GM19043 (cell line): ENCODE data around the gene DTX1.
"Not testable (repeated sequence)": the region's sequence is repeated elsewhere in the genome, so short reads cannot be mapped to it uniquely, and the experiment has no call there.

ENCODE experiments used
- ATAC-seq: cut with Tn5 transposase; IDR thresholded peaks from one replicate; pipeline ENCODE4 v1.9.1; 2021; ENCODE audit warnings: low read depth; ENCODE audit not compliant: unreplicated experiment

The DTX1 gene

DNA sequence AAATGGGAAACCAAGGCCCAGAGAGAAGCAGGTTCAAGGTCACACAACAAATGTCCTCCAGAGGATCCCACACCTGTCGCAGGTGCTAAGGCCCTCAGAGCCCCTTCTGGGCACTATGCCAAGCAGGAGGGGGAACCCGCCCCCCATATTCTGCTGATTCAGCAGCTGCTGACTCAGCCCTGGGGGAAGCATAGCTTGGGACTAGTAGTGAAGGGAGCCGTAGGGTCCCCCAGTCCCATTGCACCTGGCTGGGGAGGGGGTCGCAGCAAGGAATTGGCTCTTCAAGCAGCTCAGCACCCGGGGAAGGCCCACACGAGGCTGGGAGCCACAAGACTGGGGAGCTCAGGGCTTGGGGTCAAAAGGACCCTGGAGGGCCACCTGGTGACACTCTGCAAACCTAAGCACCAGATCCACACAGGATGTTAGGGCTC lies 78.0 kb downstream of the DTX1 start:
- ATAC-seq = no peak

DNA sequence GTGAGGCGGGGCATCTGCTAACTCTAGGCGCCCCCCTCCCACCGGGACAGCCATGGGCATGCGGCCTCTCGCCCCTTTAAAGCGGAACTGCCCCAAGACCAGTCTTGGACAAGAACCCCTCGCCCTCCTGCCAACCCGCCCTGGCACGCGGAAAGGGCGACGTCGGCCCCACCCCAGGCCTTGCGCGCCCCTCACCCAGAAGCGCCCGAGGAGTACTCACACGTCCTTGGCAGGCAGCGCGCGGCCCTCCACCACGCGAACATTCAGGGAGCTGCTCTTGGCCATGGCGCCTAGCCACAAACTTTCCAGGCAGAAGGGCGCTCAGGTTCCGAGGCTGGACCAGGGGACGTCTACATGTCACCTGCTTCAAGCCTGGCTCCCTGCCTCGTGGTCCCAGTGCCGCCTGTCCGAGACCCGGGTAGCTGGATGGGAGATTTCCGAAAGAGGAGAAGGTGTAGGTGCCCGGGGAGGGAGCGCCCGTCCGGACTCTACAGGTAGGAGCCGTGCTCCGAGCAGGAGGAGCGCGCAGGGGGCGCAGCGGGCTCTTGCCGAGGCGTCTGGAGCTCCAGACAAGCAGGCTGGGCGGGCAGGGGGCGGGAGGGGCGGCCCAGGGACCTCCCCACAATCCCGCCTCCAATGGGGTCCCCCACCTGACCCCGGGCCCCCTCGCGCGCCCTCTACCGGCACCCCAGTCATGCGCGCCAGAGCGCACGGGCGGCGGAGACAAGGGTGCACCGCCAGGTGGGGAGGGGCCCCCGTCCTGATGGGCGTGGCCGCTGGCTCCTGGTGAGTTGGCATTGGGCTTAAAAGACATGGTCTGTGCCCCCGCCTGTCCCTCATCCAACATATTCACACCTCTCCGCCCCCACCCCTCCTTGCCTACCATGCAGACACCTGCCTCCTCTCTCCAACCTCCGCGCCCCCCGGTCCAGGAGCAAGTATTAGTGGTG lies 78.9 kb downstream of the DTX1 start, which contains the start of gene RASAL1:
RASAL1 (minus strand) TSS at position 584 of the 950 bp plus-strand sequence; CDS start at position 285, 299 bp downstream.
- no peak for ATAC-seq

DNA sequence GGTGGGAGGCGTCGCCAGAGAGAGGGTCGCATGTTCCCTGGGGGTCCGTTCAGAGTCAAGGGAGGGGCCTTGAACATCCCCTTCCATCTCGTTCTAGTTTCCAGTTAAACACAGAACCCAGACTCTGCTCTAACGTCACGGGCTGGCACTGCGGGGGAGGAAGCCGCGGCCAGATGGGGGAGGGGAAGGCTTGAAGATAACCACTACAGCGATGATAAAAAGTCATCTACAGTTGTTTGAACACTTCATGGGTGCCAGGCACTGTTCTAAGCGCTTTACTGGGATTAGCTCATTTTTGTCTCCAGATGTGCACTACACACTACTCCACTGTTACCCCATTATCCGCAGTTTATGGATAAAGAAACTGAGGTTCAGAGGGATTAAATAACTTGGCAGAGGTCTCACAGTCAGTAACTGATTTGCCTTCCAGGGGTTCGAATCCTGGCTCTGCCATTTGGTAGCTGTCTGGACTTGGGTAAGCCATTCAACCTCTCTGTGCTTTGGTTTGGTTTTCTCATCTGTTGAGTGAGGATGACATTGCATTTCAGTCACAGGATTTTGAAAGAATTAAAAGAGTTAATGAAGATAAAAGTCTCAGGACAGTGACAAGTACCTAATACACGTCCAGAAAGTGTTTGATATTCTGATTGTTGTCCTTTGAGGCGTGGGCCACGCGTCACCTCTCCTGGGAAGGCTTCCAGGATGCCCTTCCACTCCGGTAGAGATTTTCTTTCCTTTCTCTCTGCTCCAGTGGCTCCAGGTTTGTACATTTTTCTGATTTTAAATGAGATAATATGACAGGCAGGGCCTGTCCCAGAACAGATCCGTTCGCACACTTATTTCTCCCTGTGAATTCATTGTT lies 79.8 kb downstream of the DTX1 start:
- no peak for ATAC-seq

DNA sequence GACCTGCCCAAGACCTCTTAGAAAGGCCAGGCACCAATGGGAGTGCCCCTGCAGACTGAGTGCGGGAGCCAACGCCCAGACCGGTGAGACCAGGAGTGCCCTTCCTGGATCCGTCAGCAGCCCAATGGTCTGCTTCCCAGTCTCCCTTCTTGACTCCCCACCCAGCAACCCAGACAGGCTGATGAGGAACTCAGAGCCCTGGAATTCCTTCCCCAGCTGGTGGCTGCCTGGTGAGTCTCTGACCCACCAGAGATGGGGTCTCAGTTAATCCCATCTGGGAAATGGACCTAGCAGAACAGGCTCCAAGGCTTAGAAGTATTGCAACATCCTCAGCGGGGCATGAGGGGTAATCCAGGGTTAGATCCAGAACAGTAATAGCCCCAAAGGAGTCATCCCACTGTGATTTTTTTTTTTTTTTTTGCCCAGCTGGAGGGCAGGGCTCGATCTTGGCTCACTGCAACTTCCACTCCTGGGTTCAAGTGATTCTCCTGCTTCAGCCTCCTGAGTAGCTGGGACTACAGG lies 80.5 kb downstream of the DTX1 start:
- ATAC-seq = no peak

DNA sequence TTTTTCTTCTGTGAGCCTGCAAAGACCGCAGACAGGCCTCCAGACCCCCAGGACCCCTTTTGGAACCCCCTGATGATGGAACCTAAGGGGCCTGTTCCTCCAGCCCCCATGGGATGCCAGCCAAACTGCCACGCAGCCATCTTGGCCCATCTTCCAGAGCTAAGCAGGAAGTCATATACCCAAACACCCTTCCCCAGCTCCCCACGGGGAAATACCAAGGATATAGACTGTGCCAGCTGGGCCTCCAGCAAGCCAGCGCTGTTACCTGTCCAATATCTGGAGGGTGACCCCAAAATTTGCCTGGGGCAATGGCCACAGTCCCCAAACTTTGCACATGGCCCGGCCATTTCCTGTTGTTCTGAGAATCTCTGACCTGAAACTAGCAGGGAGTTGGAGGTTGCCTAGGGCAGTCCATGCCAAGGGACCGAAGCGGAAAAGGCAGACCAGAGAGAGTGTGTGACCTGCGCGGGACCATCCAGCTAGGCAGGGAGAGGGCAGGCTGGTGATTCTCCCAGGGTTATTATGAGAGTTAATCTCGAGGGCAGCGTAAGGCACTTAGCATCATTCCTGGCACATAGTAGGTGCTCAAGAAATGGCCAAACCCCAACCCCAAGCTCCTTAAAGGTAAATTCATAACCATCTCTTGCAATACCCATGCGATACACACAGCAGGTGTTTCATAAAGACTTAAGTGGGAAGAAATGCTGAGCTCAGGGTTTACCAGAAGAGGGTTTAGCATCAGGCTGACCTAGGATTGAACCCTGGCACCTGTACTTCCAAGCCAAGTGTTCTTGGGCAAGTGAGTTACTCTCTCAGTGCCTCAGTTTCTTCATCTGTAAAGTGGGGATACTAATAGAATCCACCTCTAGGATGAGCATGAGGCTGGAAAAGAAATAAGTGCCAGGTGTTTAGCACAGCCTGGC lies 81.6 kb downstream of the DTX1 start:
- no peak for ATAC-seq

DNA sequence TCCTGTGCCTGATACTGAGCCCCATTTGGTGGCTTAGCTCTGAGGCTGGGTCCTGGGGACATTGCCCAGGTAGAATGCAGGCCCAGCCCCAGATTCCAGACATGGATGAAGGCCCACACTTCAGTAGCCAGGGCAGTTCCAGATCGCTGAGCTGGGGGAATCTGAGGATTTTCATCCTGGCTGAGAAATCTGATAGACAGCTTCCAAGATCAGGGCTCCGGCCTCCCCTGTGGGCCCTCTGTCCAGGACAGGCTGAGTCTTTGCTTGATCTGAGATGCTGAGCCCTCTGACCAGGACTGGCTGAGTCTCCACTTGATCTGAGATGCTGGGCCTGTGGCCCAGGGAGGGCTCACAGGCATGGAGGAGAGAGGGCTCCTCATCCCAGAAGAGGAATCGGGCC lies 82.3 kb downstream of the DTX1 start:
- no peak for ATAC-seq

DNA sequence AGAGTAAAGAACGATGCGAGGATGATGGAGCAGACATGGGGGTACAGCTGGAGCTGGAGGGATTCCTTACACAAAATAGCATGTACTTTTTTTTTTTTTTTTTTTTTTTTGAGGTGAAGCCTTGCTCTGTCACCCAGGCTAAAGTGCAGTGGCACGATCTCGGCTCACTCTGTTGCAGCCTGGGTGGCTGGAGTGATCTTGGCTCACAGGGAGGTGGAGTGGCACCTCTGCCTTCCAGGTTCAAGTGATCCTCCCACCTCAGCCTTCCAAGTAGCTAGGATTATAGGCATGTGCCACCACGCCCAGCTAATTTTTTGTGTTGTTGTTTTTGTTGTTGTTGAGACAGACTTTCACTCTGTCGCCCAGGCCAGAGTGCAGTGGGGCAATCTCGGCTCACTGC lies 84.2 kb downstream of the DTX1 start:
- no peak for ATAC-seq

DNA sequence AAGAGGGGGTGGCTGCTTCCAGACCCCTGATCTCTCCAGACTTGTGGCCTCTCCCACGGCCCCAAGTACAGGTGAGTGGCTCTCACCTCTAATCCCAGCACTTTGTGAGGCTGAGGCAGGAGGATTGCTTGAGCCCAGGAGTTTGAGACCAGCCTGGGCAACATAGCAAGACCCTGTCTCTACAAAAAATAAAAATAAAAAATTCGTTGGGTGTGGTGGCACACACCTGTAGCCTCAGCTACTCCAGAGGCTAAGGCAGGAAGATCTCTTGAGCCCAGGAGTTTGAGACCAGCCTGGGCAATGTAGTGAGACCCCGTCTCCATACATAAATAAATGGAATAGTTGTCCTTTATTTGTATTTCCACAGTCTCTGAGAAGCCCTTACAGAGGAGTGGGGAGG lies 85.2 kb downstream of the DTX1 start:
- not testable (repeated sequence) for ATAC-seq

DNA sequence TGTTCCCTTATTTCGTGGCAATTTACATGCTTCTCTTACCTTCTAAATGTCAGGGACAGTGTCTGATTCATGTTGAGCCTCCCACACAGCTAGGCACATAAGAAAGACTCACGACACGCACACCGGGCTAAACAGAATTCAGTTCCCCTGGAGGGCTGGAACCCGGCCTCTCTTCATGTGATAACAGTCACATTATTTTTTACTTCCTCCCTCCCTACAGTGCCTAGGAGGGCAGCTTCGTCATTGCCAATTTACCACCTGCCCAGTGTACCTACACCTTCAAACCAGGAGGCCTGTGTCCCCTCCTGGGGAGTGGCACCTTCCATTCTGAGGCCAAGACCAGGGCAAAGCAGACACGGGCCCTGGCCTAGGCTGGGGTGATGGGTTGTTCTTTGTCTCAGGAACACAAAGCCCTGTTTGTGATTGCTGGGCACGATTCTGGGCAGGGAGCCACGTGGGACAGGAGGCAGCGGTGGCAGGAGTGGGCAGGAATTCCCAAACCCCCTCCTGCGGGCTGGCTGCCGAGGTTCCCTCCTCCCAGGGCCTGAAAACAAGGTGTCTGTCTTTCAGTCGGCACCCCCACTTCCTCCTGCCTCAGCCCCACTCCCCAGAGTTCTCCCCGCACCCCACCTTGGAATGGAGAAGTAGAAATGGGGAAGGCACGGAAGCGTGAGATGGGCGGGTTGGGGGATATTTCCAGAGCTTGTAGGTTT lies 85.8 kb downstream of the DTX1 start:
- ATAC-seq = no peak

DNA sequence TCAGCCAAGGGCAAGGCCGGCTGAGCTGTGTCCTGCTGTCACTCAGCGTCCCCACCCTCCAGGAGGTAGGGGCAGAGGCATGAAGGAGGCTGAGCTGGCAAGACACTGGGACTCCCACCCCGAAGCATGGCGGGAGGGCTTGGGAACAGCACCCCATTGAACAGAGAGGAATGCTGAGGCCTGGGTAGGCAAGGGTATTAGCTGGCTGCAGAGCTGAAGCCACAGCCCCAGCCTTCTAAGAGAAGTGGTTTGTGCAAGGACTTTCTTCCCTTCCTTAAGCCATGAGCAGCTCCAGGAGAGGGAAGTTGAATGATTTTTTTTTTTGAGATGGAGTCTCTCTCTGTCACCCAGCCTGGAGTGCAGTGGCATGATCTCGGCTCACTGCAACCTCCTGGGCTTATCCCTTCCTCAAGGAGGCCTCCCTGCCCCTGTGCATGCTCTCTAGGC lies 86.4 kb downstream of the DTX1 start:
- ATAC-seq = no peak

DNA sequence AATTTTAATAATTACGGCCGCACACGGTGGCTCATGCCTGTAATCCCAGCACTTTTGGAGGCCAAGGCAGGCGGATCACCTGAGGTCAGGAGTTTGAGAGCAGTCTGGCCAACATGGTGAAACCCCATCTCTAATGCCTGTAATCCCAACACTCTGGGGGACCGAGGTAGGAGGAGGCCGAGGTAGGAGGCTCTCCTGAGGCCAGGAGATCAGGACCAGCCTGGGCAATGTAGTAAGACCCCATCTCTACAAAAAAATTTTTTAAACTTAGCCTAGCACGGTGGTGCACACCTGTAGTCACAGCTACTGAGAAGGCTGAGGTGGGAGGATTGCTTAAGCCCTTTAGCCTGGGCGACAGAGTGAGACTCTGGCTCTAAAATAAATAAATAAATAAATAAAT lies 87.4 kb downstream of the DTX1 start:
- ATAC-seq = no peak

DNA sequence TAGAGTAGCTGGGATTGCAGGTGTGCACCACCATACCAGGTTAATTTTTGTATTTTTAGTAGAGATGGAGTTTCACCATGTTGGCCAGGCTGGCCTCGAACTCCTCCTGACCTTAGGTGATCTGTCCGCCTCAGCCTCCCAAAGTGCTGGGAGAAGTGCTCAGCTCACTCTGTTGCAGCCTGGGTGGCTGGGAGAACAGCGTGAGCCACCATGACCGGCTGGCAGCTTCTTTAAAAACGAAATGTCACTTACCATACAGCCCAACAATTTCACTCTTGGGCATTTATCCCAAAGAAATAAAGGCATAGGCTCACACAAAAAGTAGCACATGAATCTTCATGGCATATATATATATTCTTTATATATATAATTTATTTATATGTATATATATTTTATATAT lies 88.3 kb downstream of the DTX1 start:
- no peak for ATAC-seq

DNA sequence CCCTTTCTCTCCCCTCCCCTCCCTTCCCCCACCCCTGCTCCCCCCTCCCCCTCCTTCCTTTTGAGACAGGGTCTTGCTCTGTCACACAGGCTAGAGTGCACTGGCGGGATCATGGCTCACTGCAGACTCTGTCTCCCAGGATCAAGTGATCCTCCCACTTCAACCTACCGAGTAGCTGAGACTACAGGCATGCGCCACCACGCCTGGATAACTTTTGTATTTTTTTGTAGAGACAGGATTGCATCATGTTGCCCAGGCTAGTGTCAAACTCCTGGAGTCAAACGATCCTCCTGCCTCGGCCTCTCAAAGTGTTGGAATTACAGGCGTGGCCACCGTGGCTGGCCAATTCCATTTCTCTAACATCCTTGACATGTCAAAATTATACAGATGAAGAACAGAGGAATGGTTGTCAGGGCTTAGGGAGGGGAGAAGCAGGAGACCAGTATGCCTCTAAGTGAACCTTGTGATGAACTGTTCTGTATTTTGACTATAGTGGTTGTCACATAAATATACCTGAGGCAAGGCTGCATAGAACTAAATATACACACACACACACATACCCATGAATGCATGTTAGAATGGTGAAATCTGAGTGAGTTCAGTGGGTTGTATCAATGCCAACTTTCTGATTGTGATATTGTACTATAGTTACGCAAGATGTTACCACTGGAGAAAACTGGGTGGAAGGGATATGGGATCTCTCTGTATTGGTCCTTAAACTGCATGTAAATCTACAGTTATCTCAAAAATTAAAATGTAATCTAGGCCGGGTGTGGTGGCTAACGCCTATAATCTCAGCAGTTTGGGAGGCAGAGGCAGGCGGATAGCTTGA lies 89.4 kb downstream of the DTX1 start:
- no peak for ATAC-seq

DNA sequence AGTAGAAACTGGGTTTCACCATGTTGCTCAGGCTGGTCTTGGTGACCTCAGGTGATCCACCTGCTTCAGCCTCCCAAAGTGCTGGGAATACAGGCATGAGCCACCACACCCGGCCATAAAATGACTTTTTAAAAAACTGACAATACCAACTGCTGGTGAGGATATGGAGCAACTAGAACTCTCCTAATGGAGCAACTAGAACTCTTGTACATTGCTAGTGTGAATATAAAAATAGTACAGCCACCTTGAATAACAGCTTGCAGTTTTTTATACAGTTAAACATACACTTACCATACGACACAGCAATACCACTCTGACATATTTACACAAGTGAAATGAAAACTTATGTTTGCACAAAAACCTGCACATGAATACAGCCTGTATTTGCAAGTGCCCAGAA lies 90.5 kb downstream of the DTX1 start:
- ATAC-seq = no peak
